Middle frontal gyrus (tissue), 1 donor: ENCODE data around the gene STN1.
A peak's percentile ranks its signal among the peaks of the same experiment; 100 is the strongest.

ENCODE experiments used
- DNase-seq: peaks from one replicate; pipeline ENCODE4 v3.0.0-alpha.2; 2015; ENCODE audit warnings: low spot score; ENCODE audit errors: extremely low spot score

STN1 gene

GRCh38 chr10:103894441-103894864 is 23.5 kb downstream of the STN1 start:
- DNase-seq, result no peak

DNA sequence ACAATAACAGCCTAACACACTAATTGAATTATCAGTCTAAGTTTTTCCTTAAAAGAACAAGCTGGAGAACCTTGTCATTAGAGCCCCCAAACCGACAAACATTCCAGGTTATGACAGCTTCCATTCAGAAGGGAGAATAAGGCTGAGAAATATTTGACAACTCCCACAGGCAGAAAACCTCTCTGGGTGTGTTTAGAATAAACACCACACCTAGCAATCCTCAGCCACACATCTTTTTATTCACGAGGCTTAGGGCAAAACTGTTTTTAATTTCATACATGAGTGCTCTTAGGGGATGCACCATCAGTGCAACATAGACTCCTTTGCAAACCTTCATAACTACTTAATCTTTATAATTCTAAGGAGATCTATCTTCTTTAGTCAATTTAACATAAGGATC is 24.2 kb downstream of the STN1 start:
- no peak for DNase-seq

GRCh38 chr10:103892181-103892580 is 25.8 kb downstream of the STN1 start:
- DNase-seq, result no peak

DNA sequence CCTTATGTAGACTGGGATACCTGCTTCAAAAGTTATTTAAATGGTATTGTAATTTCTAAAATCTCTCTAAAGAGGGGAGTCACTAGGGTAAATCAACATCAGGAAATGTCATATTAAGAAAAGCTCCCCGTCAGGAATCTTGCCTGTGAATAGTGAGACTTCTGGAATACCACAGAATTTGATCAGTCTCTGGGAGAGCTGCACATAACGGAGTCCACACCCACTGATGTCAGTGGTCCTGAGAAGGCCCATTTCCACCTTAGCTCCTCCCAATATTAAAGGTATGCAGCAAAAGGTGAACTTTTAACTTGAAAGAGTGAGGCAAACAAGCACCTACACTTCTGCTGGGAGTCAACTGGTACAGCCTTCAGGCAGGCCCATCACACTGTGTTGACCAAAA is 27.3 kb downstream of the STN1 start:
- DNase-seq, result no peak

GRCh38 chr10:103890194-103890658 is 27.8 kb downstream of the STN1 start:
- no peak for DNase-seq

DNA sequence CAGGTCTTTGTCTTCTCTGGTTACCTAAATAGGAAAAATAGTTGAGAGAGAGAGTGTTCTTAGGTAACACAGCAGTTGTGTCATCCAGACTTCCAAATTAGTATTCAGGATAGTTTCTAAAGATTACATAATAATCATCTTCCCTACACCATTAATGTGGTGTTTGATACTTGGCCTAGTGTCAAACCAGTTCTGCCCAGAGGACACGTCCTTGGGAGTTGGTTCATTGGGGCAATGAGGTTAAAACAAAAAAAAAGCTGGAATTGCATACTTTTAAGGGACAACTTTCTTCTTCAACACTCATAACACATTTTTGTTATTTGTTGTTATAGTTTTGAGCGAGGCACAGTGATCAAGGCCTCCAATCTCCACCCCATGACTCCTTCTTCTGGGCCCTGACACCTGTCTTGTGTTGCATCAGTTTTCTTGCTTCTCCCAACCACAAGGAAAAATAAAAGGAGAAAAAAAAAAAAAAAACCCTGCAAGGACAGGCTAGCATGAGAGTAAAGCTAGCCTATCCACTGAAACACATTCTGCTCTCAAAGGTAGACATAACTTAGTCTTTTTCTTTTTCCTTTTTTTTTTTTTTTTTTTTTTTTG is 28.8 kb downstream of the STN1 start:
- no peak for DNase-seq

- DNase-seq, result peak; percentile 65
Measured at GRCh38 chr10:103888113-103888841, 29.7 kb downstream of the STN1 start.

- no peak for DNase-seq
Measured at GRCh38 chr10:103885617-103886016, 32.4 kb downstream of the STN1 start.

- peak; percentile 44 for DNase-seq
Measured at GRCh38 chr10:103884681-103885139, 33.3 kb downstream of the STN1 start.

DNA sequence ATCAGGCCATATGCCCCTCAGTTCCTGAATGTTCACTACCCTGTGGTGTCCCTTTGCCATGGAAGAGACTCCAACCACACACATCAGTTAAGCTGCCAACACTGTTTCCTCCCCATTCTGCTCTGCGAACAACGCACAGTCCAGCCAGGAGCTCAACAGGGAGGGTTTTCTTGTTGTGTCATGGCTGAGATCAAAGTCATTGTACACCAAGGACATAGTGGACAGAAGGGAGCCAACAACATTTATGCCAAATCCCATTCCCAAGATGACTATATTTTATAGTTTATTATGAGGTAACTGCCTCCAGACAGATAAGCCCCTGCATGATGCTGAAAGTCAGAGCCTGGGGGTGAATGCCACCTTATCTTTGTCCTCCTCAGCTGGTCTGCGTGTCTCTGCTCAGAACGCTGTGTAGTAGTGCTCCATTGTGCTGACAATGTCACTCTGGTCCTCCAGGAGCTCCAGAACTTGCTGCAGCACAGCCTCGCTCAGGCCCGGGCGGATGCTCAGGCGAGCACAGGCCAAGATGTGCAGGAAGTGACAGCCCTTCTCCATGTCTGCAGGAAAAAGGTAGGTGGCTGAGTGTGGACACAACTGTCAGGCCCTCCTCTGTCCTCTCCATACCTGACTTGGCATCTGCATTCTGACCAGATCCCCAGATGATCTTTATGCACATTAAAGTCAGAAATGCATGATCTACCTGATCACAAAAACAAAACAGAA is 35.5 kb downstream of the STN1 start:
- no peak for DNase-seq

DNA sequence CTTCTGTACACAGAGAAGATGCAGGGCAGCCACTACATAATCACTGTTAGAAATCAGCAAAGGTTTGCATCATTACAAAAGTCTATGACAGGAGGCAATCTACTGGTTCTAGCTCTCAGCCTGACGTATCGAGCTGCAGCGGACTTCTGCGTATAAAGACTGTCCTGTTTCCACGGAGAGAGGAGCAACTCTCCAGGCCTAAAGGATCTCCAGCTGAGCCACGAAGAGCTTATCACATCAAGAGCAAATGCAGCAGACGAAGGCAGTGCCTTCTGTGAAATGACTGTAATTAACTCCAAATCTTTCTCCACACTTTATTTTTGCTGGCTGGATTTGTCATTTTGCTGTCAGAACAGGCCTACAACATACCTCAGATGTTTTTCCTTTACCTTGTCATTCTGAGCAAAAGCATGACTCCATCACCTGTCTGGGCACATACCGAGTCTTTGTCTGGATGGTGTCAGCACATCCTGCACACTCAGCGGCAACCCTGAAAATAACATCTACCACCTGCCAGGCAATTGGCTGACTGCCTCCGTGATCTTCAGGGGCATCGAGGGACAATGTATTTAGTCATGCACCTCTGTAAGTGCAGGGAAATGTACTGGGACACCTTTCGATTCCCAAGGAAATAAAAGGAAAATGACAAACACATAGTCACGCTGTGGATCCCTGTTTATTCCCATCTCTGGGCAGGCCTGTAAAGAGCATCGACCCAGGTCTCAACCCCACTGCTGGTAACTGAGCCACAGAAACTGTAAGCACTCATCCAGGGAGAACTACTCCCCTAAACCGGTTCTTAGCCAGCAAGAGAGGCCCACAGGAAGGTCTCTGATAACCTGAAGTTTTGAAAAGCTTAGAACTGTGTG is 36.3 kb downstream of the STN1 start:
- no peak for DNase-seq

DNA sequence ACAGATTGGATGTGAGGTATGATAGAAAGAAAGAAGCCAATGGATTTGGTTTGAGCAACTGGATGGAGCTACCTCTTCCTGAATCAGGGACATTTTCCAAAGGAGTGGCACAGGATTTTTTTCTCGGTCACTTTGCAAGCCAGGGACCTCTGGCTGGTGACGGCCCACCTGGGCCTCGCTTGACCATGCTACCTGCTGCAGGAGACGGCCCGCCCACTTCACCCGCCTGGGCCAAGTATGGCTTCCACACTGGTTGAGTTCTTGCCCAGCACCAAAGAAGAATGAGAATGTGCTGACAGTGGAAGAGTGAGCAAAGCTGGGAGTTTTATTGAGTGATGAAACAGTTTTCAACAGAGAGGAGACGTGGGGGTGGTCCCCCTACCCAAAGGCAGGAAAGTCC is 38.2 kb downstream of the STN1 start:
- DNase-seq, result no peak

GRCh38 chr10:103879409-103879808 is 38.6 kb downstream of the STN1 start:
- DNase-seq, result no peak

- DNase-seq, result no peak
Measured at GRCh38 chr10:103877861-103878260, 40.1 kb downstream of the STN1 start.

DNA sequence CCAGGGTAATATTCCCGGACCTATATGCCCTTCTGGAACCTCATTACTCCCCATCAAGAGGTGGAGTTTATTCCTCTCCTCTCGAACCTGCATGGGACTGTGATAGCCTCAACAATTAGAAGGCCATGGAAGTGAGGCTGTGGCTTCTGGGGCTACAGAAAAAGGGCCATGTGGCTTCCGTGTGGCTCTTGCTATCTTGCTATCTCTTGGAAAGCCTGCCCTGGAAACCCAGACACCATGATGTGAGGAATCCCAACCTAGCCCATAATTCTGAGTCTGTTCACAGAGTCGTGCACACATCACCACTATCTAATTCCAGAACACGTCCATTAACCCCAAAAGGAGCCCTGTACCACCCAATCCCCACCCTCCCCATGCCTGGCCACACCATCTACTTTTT is 41.8 kb downstream of the STN1 start:
- no peak for DNase-seq

- no peak for DNase-seq
Measured at GRCh38 chr10:103874730-103875129, 43.3 kb downstream of the STN1 start.

DNA sequence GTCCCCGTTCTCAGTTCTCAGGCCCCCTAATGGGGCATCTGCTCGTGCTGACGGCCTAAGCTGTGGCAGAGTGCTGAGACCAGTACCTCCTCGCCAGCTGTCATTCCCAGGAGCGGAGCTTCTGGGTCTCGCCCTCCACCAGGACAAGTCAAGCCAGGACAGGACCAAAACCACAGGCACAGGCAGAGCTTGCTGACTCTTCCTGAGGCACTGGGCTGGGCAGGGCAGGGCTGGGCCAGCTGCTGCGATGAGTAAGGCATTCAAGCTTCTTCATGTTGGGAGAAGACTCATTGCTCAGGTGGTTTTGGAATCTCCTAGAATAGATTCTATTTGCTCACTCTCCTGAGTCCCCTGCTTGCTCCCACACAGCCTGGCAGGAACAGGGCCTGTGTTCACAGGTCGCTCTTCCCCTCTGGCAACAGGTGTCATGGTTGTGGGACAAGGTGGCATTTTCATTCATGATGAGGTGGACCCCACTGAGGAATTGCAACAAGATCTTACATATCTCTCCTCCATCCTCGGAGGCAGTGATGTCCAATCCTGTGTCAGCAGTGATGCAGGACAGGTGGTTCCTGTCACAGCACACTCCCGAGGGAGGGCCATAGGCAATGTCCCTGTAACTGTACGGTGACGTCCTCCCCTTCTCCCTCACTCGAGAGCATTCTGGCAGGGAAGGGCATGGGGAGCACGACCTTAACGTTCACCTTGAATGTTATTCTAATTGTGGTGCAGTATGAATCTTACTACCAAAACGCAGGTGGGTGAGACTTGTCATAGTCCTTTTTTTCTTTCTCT is 45.6 kb downstream of the STN1 start:
- DNase-seq, result no peak

DNA sequence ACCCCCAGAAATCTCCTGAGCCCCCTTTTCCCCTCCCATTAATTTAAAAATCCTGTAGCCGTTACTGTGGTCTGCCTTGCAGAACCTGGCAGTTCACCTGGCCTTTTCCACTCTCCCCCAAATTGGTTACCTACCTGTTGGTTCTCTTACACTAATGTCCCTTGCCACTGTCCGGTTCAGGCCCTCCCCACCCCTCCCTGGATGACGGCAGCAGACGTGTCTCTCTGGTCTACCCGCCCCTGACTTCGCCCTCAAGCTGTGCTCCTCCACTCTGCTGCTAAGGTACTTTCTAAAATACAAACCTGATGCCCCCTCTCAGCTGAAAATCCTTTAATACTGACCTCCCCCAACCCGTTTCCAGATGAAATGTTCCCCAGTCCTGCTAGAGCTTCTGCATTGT is 47.0 kb downstream of the STN1 start:
- DNase-seq, result no peak

DNA sequence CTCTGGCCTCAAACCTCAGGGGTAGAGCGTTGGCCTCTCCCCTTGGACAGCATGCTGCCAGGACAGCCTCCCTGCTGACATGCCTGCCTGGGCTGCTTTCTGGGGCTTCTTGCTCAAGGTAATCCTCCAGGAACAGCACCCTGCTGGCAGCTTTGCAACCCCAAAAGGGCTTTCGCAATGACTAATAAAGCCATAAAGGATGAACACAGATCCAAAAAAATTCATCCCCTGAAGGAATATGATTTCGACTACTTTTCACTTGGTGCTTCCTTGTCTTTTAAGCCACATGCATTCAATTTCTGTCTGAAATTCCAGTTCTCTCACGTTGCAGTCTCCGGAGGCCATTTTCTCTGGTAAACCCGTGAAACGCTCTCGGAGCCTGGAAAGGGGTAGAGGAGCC is 47.5 kb downstream of the STN1 start:
- DNase-seq, result no peak

DNA sequence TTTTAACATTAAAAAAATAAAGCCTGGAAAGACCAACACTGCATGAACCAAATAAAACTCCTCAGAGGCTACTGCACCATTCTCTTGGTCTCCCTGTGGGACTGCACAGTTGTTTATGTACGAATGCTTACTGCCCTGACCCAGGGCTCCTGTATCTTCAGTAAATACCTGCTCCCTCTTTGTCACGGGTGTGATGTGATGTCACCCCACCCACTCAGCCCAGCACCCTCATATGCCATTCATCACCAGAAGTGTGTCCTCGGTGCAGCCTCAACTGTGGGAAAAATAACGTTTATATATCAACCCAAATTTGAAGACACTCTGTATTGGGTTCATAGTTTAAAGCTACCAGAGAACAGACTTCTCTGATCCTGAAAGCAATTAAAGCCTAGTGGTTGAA is 48.6 kb downstream of the STN1 start:
- no peak for DNase-seq

- DNase-seq, result no peak
Measured at GRCh38 chr10:103868200-103868599, 49.8 kb downstream of the STN1 start.
